SJSA1 (cell line): ENCODE data around the gene MUCL3. TPM values are rescaled to one million over a fixed set of nuclear protein-coding genes. Genes with fewer than 3 reads are reported as not detected.
A peak's percentile ranks its signal among the peaks of the same experiment; 100 is the strongest.
"Not testable (repeated sequence)": the region's sequence is repeated elsewhere in the genome, so short reads cannot be mapped to it uniquely, and the experiment has no call there.

Experiments used
- DNase-seq, 2 experiments: peaks; one replicate each; pipeline ENCODE4 v3.0.0-alpha.2; 2015 to 2020; ENCODE audit warnings: low spot score in 2 of 2, low read depth in 1 of 2
- H3K27ac ChIP-seq: fragments of 250-450 bp; sonication (Bioruptor Pico); 2 replicates; pipeline ENCODE4 v1.5.1; 2020; ENCODE audit warnings: mild to moderate bottlenecking, moderate library complexity
- H3K27me3 ChIP-seq: fragments of 250-450 bp; sonication (Bioruptor Pico); replicated peaks from 2 replicates; pipeline ENCODE4 v1.5.1; 2020; ENCODE audit warnings: mild to moderate bottlenecking, moderate library complexity
- H3K36me3 ChIP-seq: fragments of 250-450 bp; sonication (Bioruptor Pico); 2 replicates; pipeline ENCODE4 v1.5.1; 2020; ENCODE audit warnings: mild to moderate bottlenecking
- H3K4me1 ChIP-seq: fragments of 250-450 bp; sonication (Bioruptor Pico); replicated peaks from 2 replicates; pipeline ENCODE4 v1.6.1; 2021; ENCODE audit warnings: mild to moderate bottlenecking
- H3K4me3 ChIP-seq: fragments of 250-450 bp; sonication (Bioruptor Pico); 2 replicates; pipeline ENCODE4 v1.5.1; 2020; ENCODE audit warnings: mild to moderate bottlenecking
- H3K9me3 ChIP-seq: fragments of 250-450 bp; sonication (Bioruptor Pico); replicated peaks from 2 replicates; pipeline ENCODE4 v1.5.1; 2020; ENCODE audit warnings: mild to moderate bottlenecking
- total RNA-seq: library from RNA; depleted of rRNA; stranded (reverse); fragments of >200 nt; shearing (Covaris generic); gene quantifications from 2 replicates; pipeline ENCODE4 v1.2.3, GENCODE V29; 2014

MUCL3 gene
- total RNA-seq, 1 experiment from 2014 or later = not detected

GRCh38 chr6:30901436-30901835, 39.3 kb upstream of the MUCL3 start:
- Histone ChIP-seq H3K9me3 (no peaks in the 10 kb centered on the region), H3K27me3 (no peaks in the 10 kb centered on the region), H3K4me1 (no peaks in the 10 kb centered on the region), H3K36me3 (peaks cover 10% of the 10 kb centered on the region; the same call in 1 of the 2 replicates), H3K27ac (no peak overlapping the region), H3K4me3 (no peak overlapping the region)
- DNase-seq = no peak

- H3K27me3 ChIP-seq, H3K4me1 ChIP-seq, H3K4me3 ChIP-seq, DNase-seq, H3K9me3 ChIP-seq, H3K27ac ChIP-seq: not testable (repeated sequence)
- H3K36me3 ChIP-seq = peaks cover 10% of the 10 kb centered on the region; the same call in 1 of the 2 replicates
These were observed 38.6 kb upstream of the MUCL3 start for GRCh38 chr6:30902196-30902595.

GRCh38 chr6:30902709-30903108, 38.1 kb upstream of the MUCL3 start:
- Histone ChIP-seq H3K4me3 (no peak overlapping the region), H3K36me3 (peaks cover 10% of the 10 kb centered on the region; the same call in 1 of the 2 replicates), H3K4me1 (0 out of 2 replicates have a peak, but pooled peaks cover 2% of the 10 kb centered on the region), H3K27ac (no peak overlapping the region), H3K27me3 (no peaks in the 10 kb centered on the region), H3K9me3 (no peaks in the 10 kb centered on the region)
- no peak for DNase-seq

GRCh38 chr6:30903236-30903635, 37.5 kb upstream of the MUCL3 start:
- Histone ChIP-seq H3K27me3 (no peaks in the 10 kb centered on the region), H3K9me3 (no peaks in the 10 kb centered on the region), H3K4me3 (no peak overlapping the region), H3K36me3 (peaks cover 6% of the 10 kb centered on the region; the same call in 1 of the 2 replicates), H3K27ac (no peak overlapping the region), H3K4me1 (0 out of 2 replicates have a peak, but pooled peaks cover 2% of the 10 kb centered on the region)
- DNase-seq = no peak

GRCh38 chr6:30907290-30907757, 33.4 kb upstream of the MUCL3 start:
- not testable (repeated sequence) for H3K4me1 ChIP-seq, H3K27ac ChIP-seq, H3K9me3 ChIP-seq, DNase-seq, H3K27me3 ChIP-seq
- peak overlapping the region; percentile 56 for H3K4me3 ChIP-seq
- H3K36me3 ChIP-seq = peaks cover 29% of the 10 kb centered on the region

- Histone ChIP-seq H3K27ac (no peak within 1 kb of the TSS), H3K4me3 (peak within 1 kb of the TSS; percentile 56), H3K27me3 (no peaks in the 10 kb centered on the region), H3K36me3 (peaks cover 35% of the 10 kb centered on the region), H3K9me3 (no peaks in the 10 kb centered on the region), H3K4me1 (peaks cover 9% of the 10 kb centered on the region)
- DNase-seq = peak; percentile 98 to 99
These were observed 32.8 kb upstream of the MUCL3 start, which contains the start of gene GTF2H4 for GRCh38 chr6:30907758-30908591. Gene GTF2H4, plus strand, starts transcription at chr6:30908207.

GRCh38 chr6:30908700-30909099, 32.1 kb upstream of the MUCL3 start:
- Histone ChIP-seq H3K36me3 (peaks cover 42% of the 10 kb centered on the region), H3K27me3 (no peaks in the 10 kb centered on the region), H3K27ac (no peak overlapping the region), H3K9me3 (no peaks in the 10 kb centered on the region), H3K4me3 (peak overlapping the region; percentile 56), H3K4me1 (peaks cover 11% of the 10 kb centered on the region)
- no peak for DNase-seq

GRCh38 chr6:30910473-30910872, 30.3 kb upstream of the MUCL3 start:
- not testable (repeated sequence) for H3K27me3 ChIP-seq, H3K9me3 ChIP-seq, H3K27ac ChIP-seq, H3K4me3 ChIP-seq, DNase-seq
- peaks cover 57% of the 10 kb centered on the region for H3K36me3 ChIP-seq
- H3K4me1 ChIP-seq = peaks cover 27% of the 10 kb centered on the region

- Histone ChIP-seq H3K4me1 (peaks cover 24% of the 10 kb centered on the region), H3K27ac (no peak overlapping the region), H3K4me3 (no peak overlapping the region), H3K27me3 (no peaks in the 10 kb centered on the region), H3K36me3 (peaks cover 74% of the 10 kb centered on the region), H3K9me3 (no peaks in the 10 kb centered on the region)
- no peak for DNase-seq
These were observed 27.8 kb upstream of the MUCL3 start for GRCh38 chr6:30912746-30913520.

GRCh38 chr6:30913721-30914075, 27.1 kb upstream of the MUCL3 start:
- peak overlapping the region; percentile 44 for H3K4me3 ChIP-seq
- H3K27me3 ChIP-seq = no peaks in the 10 kb centered on the region
- H3K4me1 ChIP-seq = peaks cover 23% of the 10 kb centered on the region
- DNase-seq = no peak
- H3K36me3 ChIP-seq = peaks cover 81% of the 10 kb centered on the region
- no peaks in the 10 kb centered on the region for H3K9me3 ChIP-seq
- H3K27ac ChIP-seq = no peak overlapping the region

GRCh38 chr6:30914076-30914853, 26.5 kb upstream of the MUCL3 start, which contains the start of gene VARS2:
Gene VARS2, plus strand, starts transcription at chr6:30914238. Its CDS starts 599 bp downstream, at chr6:30914837.
- no peaks in the 10 kb centered on the region for H3K9me3 ChIP-seq

GRCh38 chr6:30914854-30915590, 25.8 kb upstream of the MUCL3 start:
- H3K9me3 ChIP-seq = no peaks in the 10 kb centered on the region
- H3K4me3 ChIP-seq = peak overlapping the region; percentile 44; the same call in 1 of the 2 replicates
- H3K36me3 ChIP-seq = peaks cover 78% of the 10 kb centered on the region
- peak overlapping the region; percentile 69 for H3K27ac ChIP-seq
- H3K4me1 ChIP-seq = peaks cover 18% of the 10 kb centered on the region
- DNase-seq = no peak
- no peaks in the 10 kb centered on the region for H3K27me3 ChIP-seq

More at GRCh38 chr6:30914076-30914853, 26.5 kb upstream of the MUCL3 start, which contains the start of gene VARS2:
- Histone ChIP-seq H3K4me1 (peaks cover 18% of the 10 kb centered on the region), H3K27me3 (no peaks in the 10 kb centered on the region), H3K36me3 (peaks cover 81% of the 10 kb centered on the region), H3K27ac (peak within 1 kb of the TSS; percentile 69), H3K4me3 (peak within 1 kb of the TSS; percentile 44)
- DNase-seq = peak; percentile 91 to 97

GRCh38 chr6:30915591-30915946, 25.2 kb upstream of the MUCL3 start:
- Histone ChIP-seq H3K27me3 (no peaks in the 10 kb centered on the region), H3K4me1 (peaks cover 18% of the 10 kb centered on the region), H3K36me3 (peaks cover 78% of the 10 kb centered on the region), H3K4me3 (no peak overlapping the region), H3K9me3 (no peaks in the 10 kb centered on the region), H3K27ac (no peak overlapping the region)
- DNase-seq = peak in 1 of 2 experiments; percentile 51
